ENCODE measurements around the gene PDK2.

GRCh38 chr17:50139950-50140885, 45.1 kb downstream of the PDK2 start:
- peak; percentile 89 for TF ChIP-seq CTCF (IDR thresholded peaks at IDR 0.05; ENCODE audit: low read length)
- no peak for TF ChIP-seq EZH2 (optimal IDR thresholded peaks at IDR 0.05; ENCODE audit: low read depth, low read length)
- no peak for TF ChIP-seq EZH2phosphoT487 (IDR thresholded peaks at IDR 0.05; ENCODE audit: low read length)
